Right kidney (tissue), 9 donors: ENCODE results near the gene HLA-DOA.
A peak's percentile ranks its signal among the peaks of the same experiment; 100 is the strongest.

Source experiments
- DNase-seq: peaks from one replicate; pipeline ENCODE4 v3.0.0-alpha.2; 2016
- long read RNA-seq, 8 donors: transcript quantifications; one replicate each; lab custom pipeline, GENCODE V29; 2026

The HLA-DOA gene
- long read RNA-seq, donor 1, partial matches to known transcripts, result 0 of 2 reads
- long read RNA-seq, donor 1, other reads (novel, unspliced or antisense), result 0 of 2 reads
- long read RNA-seq, donor 2, result 0 reads
- long read RNA-seq, donor 3, partial matches to known transcripts, result 0 of 1 reads
- long read RNA-seq, donor 3, other reads (novel, unspliced or antisense), result 0 of 1 reads
- long read RNA-seq, donor 4, partial matches to known transcripts, result 0 of 2 reads
- long read RNA-seq, donor 4, other reads (novel, unspliced or antisense), result 0 of 2 reads
- long read RNA-seq, donor 5, result 0 reads
- long read RNA-seq, donor 6, result 0 reads
- long read RNA-seq, donor 7, partial matches to known transcripts, result 0 of 1 reads
- long read RNA-seq, donor 7, other reads (novel, unspliced or antisense), result 0 of 1 reads
- long read RNA-seq, donor 8, partial matches to known transcripts, result 0 of 1 reads
- long read RNA-seq, donor 8, other reads (novel, unspliced or antisense), result 0 of 1 reads

- DNase-seq, result peak; percentile 49
Measured at GRCh38 chr6:33008944-33009861, at the start of gene HLA-DOA. Gene HLA-DOA (minus strand): TSS chr6:33009591.

- DNase-seq, result no peak
Measured at GRCh38 chr6:33057222-33058150, 48.1 kb upstream of the HLA-DOA start.

GRCh38 chr6:33053230-33053629 is 43.8 kb upstream of the HLA-DOA start:
- DNase-seq, result no peak

- DNase-seq, result no peak
Measured at GRCh38 chr6:33052627-33053026, 43.2 kb upstream of the HLA-DOA start.

GRCh38 chr6:33050014-33050810 is 40.8 kb upstream of the HLA-DOA start:
- no peak for DNase-seq

GRCh38 chr6:33049323-33050013 is 40.1 kb upstream of the HLA-DOA start:
- DNase-seq, result no peak

GRCh38 chr6:33040157-33040556 is 30.8 kb upstream of the HLA-DOA start:
- no peak for DNase-seq

GRCh38 chr6:33036535-33036934 is 27.1 kb upstream of the HLA-DOA start:
- DNase-seq, result no peak

- DNase-seq, result no peak
Measured at GRCh38 chr6:33034554-33034953, 25.2 kb upstream of the HLA-DOA start.

GRCh38 chr6:33030245-33030644 is 20.9 kb upstream of the HLA-DOA start:
- DNase-seq, result no peak

- DNase-seq, result no peak
Measured at GRCh38 chr6:33029328-33030184, 20.2 kb upstream of the HLA-DOA start.

- DNase-seq, result no peak
Measured at GRCh38 chr6:33028220-33028849, 18.9 kb upstream of the HLA-DOA start.

GRCh38 chr6:33024521-33024920 is 15.1 kb upstream of the HLA-DOA start:
- DNase-seq, result no peak

- DNase-seq, result no peak
Measured at GRCh38 chr6:33023536-33023935, 14.1 kb upstream of the HLA-DOA start.

- DNase-seq, result no peak
Measured at GRCh38 chr6:33021917-33022316, 12.5 kb upstream of the HLA-DOA start.

GRCh38 chr6:33019372-33019771 is 10.0 kb upstream of the HLA-DOA start:
- no peak for DNase-seq

GRCh38 chr6:33018904-33019303 is 9.5 kb upstream of the HLA-DOA start:
- no peak for DNase-seq

- no peak for DNase-seq
Measured at GRCh38 chr6:33018418-33018817, 9.0 kb upstream of the HLA-DOA start.
